T-cell (primary cell): ENCODE measurements around the gene PAX5. TPM values are rescaled to one million over a fixed set of nuclear protein-coding genes. Genes with fewer than 3 reads are reported as not detected.

ENCODE experiments used
- ATAC-seq, 4 experiments: fragments of 200-7000 bp in 3 of 4; fragments of 150-1000 bp in 1 of 4; cut with Tn5 transposase; replicated peaks in 1 of 4; 1 replicate in 3 of 4; 2 replicates in 1 of 4; pipeline ENCODE4 v1.10.0; 2021; ENCODE audit warnings: moderate library complexity in 3 of 4, mild to moderate bottlenecking in 2 of 4, moderate number of reproducible peaks in 1 of 4
- CTCF ChIA-PET, 2 donors: fragments of 300-600 bp; sonication (Branson Sonifier 250); formaldehyde crosslinking; loops; one replicate each; lab custom pipeline; 2022; ENCODE audit warnings: antibody characterized with exemption in 2 of 2; lab: Charles Lee
- POLR2A ChIA-PET, 2 donors: fragments of 300-600 bp; sonication (Branson Sonifier 250); formaldehyde crosslinking; loops; one replicate each; lab custom pipeline; 2022; ENCODE audit warnings: antibody characterized with exemption in 2 of 2; lab: Charles Lee
- DNase-seq, 35 experiments: peaks; one replicate each; pipeline versions ENCODE4 v3.0.0 to v3.0.0-alpha.2; 2013 to 2023
- H3K27ac ChIP-seq: one replicate; pipeline ENCODE4 v1.5.1; 2013; ENCODE audit warnings: low read length
- H3K27me3 ChIP-seq, 2 experiments: replicated peaks in 1 of 2; 1 replicate in 1 of 2; 2 replicates in 1 of 2; pipeline versions ENCODE4 v1.6.1 to v1.7.0; 2013; ENCODE audit warnings: low read length in 1 of 2, mixed read lengths in 1 of 2; ENCODE audit not compliant: control insufficient read depth in 2 of 2, insufficient read depth in 2 of 2; ENCODE audit errors: extremely low read depth in 1 of 2
- H3K36me3 ChIP-seq, 2 donors: 1 replicate in 1 of 2; 2 replicates in 1 of 2; pipeline versions ENCODE4 v1.6.1 to v1.7.0; 2013; ENCODE audit warnings: low read length in 1 of 2; ENCODE audit not compliant: control insufficient read depth in 2 of 2, insufficient read depth in 1 of 2; ENCODE audit errors: extremely low read depth in 1 of 2
- H3K4me1 ChIP-seq, 2 experiments: 1 replicate in 1 of 2; 2 replicates in 1 of 2; pipeline versions ENCODE4 v1.6.1 to v1.7.0; 2013; ENCODE audit warnings: low read length in 2 of 2, mixed read lengths in 1 of 2; ENCODE audit not compliant: insufficient read depth in 2 of 2, control insufficient read depth in 1 of 2; ENCODE audit errors: extremely low read depth in 1 of 2
- H3K4me3 ChIP-seq, 2 donors: 1 replicate in 1 of 2; 2 replicates in 1 of 2; pipeline versions ENCODE4 v1.5.1 to v1.7.0; 2013; ENCODE audit warnings: mild to moderate bottlenecking in 2 of 2, low read length in 1 of 2, moderate library complexity in 1 of 2; ENCODE audit not compliant: control insufficient read depth in 1 of 2; ENCODE audit errors: extremely low read depth in 1 of 2
- H3K9me3 ChIP-seq: 2 replicates; pipeline ENCODE4 v1.7.0; 2013
- H3K27ac Mint-ChIP-seq, 2 donors: one replicate each; pipeline ENCODE4 v1.8.0; 2020 to 2021; ENCODE audit warnings: mild to moderate bottlenecking in 2 of 2, mixed read lengths in 2 of 2
- H3K27me3 Mint-ChIP-seq, 2 donors: one replicate each; pipeline ENCODE4 v1.8.0; 2021 to 2022; ENCODE audit warnings: mixed read lengths in 2 of 2
- H3K36me3 Mint-ChIP-seq: one replicate; pipeline ENCODE4 v1.8.0; 2021; ENCODE audit warnings: mixed read lengths
- H3K4me1 Mint-ChIP-seq, 3 donors: one replicate each; pipeline ENCODE4 v1.8.0; 2020 to 2022; ENCODE audit warnings: mixed read lengths in 3 of 3, mild to moderate bottlenecking in 1 of 3
- H3K4me3 Mint-ChIP-seq, 3 donors: one replicate each; pipeline ENCODE4 v1.8.0; 2020 to 2022; ENCODE audit warnings: mild to moderate bottlenecking in 3 of 3, mixed read lengths in 3 of 3, moderate library complexity in 3 of 3
- H3K9me3 Mint-ChIP-seq, 3 donors: one replicate each; pipeline ENCODE4 v1.8.0; 2020 to 2022; ENCODE audit warnings: mixed read lengths in 3 of 3
- WGBS: methylation state at CpG from one replicate; pipeline ENCODE4 v1.1.5; 2013; ENCODE audit warnings: missing lambda C conversion rate; ENCODE audit not compliant: insufficient coverage; 5-methylcytosine and 5-hydroxymethylcytosine counted together
- total RNA-seq, 35 experiments: library from RNA in 6 of 35; stranded (reverse) in 6 of 35; fragments of 120-200 nt in 1 of 35; gene quantifications; one replicate each; pipeline versions ENCODE4 v1.2.1 to v1.2.4 and lab custom pipeline; 2013 to 2026

PAX5 gene
- total RNA-seq, 5 donors from 2014 or later (not counting 1 experiment from before 2014, with no cell fraction given), result 1.7 to 12.4 (median 4.4) TPM

- H3K4me3 Mint-ChIP-seq, result no peak overlapping the region
- no peaks in the 10 kb centered on the region for H3K4me1 ChIP-seq
- no peaks in the 10 kb centered on the region for H3K36me3 ChIP-seq
- H3K27me3 Mint-ChIP-seq, result peaks cover 0 to 4% of the 10 kb centered on the region in 2 donors
- no peak for ATAC-seq
- H3K9me3 Mint-ChIP-seq, result no peaks in the 10 kb centered on the region
- 68% methylated on average over 5 of the region's 9 CpGs for WGBS
- H3K27ac ChIP-seq, result no peak overlapping the region
- no peak overlapping the region for H3K4me3 ChIP-seq
- H3K9me3 ChIP-seq, result no peaks in the 10 kb centered on the region
- no peak overlapping the region for H3K27ac Mint-ChIP-seq
- CTCF ChIA-PET, result no interaction called here
- no peaks in the 10 kb centered on the region for H3K36me3 Mint-ChIP-seq
- DNase-seq, result no peak
- H3K27me3 ChIP-seq, result peaks cover 0 to 19% of the 10 kb centered on the region in 2 experiments
- POLR2A ChIA-PET, result no interaction called here
- H3K4me1 Mint-ChIP-seq, result no peaks in the 10 kb centered on the region
These were observed 63.8 kb downstream of the PAX5 start for GRCh38 chr9:36970007-36970888.

DNA sequence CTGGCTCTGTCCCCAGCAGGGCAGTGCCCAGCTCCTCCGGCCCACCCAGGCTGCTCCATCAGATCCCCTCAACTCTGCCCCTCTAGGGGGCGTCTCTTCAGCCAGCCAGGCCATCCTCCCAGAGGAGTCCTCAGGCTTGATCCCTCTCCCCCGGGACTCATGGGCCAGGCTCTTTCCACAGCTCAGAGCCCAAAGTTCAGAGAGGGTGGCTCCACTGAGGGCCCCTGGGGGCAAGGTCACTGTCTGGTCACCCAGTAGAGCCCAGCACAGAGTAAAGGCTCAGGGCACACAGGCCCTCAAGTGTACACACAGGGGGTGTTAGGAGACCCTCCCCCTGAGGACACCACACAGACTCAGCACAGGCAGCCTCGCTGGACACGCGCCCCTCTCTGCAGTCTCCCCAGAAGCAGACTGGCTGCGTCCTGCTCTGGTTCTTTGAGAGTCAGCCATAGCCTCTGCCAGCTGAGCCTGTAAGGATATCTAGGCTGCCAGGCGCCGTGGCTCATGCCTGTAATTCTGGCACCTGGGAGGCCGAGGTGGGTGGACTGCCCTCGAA, 64.8 kb downstream of the PAX5 start:
- H3K27me3 Mint-ChIP-seq, result peaks cover 0 to 3% of the 10 kb centered on the region in 2 donors
- no peak overlapping the region for H3K27ac Mint-ChIP-seq
- Histone ChIP-seq H3K27ac (no peak overlapping the region), H3K27me3 (peaks cover 0 to 14% of the 10 kb centered on the region in 2 experiments), H3K4me3 (no peak overlapping the region), H3K9me3 (no peaks in the 10 kb centered on the region), H3K36me3 (no peaks in the 10 kb centered on the region), H3K4me1 (no peaks in the 10 kb centered on the region)
- H3K9me3 Mint-ChIP-seq, result no peaks in the 10 kb centered on the region
- no peaks in the 10 kb centered on the region for H3K36me3 Mint-ChIP-seq
- no peaks in the 10 kb centered on the region for H3K4me1 Mint-ChIP-seq
- no peak for DNase-seq
- WGBS, result 71% methylated on average over 7 of the region's 11 CpGs
- POLR2A ChIA-PET, result no interaction called here
- no peak for ATAC-seq
- H3K4me3 Mint-ChIP-seq, result no peak overlapping the region
- CTCF ChIA-PET, result no interaction called here

- H3K4me3 Mint-ChIP-seq, result no peak overlapping the region
These were observed 65.4 kb downstream of the PAX5 start for GRCh38 chr9:36968574-36969215.

GRCh38 chr9:36967997-36968396, 66.1 kb downstream of the PAX5 start:
- CTCF ChIA-PET, result no interaction called here
- no peak overlapping the region for H3K27ac ChIP-seq

More at GRCh38 chr9:36968574-36969215, 65.4 kb downstream of the PAX5 start:
- Mint-ChIP-seq H3K9me3 (no peaks in the 10 kb centered on the region), H3K27me3 (peaks cover 0 to 5% of the 10 kb centered on the region in 2 donors), H3K36me3 (no peaks in the 10 kb centered on the region), H3K4me1 (no peaks in the 10 kb centered on the region), H3K27ac (no peak overlapping the region)
- Histone ChIP-seq H3K4me3 (no peak overlapping the region), H3K27ac (no peak overlapping the region), H3K4me1 (no peaks in the 10 kb centered on the region), H3K36me3 (no peaks in the 10 kb centered on the region), H3K27me3 (peaks cover 0 to 14% of the 10 kb centered on the region in 2 experiments), H3K9me3 (no peaks in the 10 kb centered on the region)
- ChIA-PET CTCF (no interaction called here), POLR2A (no interaction called here)
- WGBS, result 77% methylated on average over 7 of the region's 7 CpGs
- no peak for ATAC-seq
- no peak for DNase-seq

GRCh38 chr9:36966371-36967097, 67.5 kb downstream of the PAX5 start:
- no peaks in the 10 kb centered on the region for H3K9me3 Mint-ChIP-seq
- H3K27me3 Mint-ChIP-seq, result peaks cover under 1 to 9% of the 10 kb centered on the region in 2 donors
- CTCF ChIA-PET, result no interaction called here
- no peaks in the 10 kb centered on the region for H3K36me3 Mint-ChIP-seq
- H3K27ac Mint-ChIP-seq, result no peak overlapping the region
- peaks cover 0 to 1% of the 10 kb centered on the region in 2 experiments for H3K4me1 ChIP-seq
- H3K4me3 Mint-ChIP-seq, result no peak overlapping the region
- peaks cover 0 to 2% (median under 1%) of the 10 kb centered on the region in 3 donors for H3K4me1 Mint-ChIP-seq
- 83% methylated on average over 12 of the region's 21 CpGs for WGBS
- H3K27me3 ChIP-seq, result peaks cover 0 to 21% of the 10 kb centered on the region in 2 experiments
- H3K9me3 ChIP-seq, result no peaks in the 10 kb centered on the region
- no peak overlapping the region for H3K4me3 ChIP-seq
- no peak overlapping the region for H3K27ac ChIP-seq
- POLR2A ChIA-PET, result no interaction called here
- ATAC-seq (no peak), DNase-seq (no peak)
- H3K36me3 ChIP-seq, result no peaks in the 10 kb centered on the region

More at GRCh38 chr9:36967997-36968396, 66.1 kb downstream of the PAX5 start:
- no peak overlapping the region for H3K4me3 Mint-ChIP-seq
- no peaks in the 10 kb centered on the region for H3K4me1 Mint-ChIP-seq
- H3K27me3 ChIP-seq, result peaks cover 0 to 18% of the 10 kb centered on the region in 2 experiments
- DNase-seq (no peak), ATAC-seq (no peak)
- no peaks in the 10 kb centered on the region for H3K9me3 Mint-ChIP-seq
- peaks cover 0 to 5% of the 10 kb centered on the region in 2 donors for H3K27me3 Mint-ChIP-seq
- H3K4me3 ChIP-seq, result no peak overlapping the region
- no peak overlapping the region for H3K27ac Mint-ChIP-seq
- WGBS, result 70% methylated on average over 5 of the region's 7 CpGs
- POLR2A ChIA-PET, result interaction anchor here in 1 of 2 donors (0.5 kb wide), 1 partner anchor 12 kb away, joined by 5 read pairs; no protein-coding TSS in a partner anchor
- no peaks in the 10 kb centered on the region for H3K9me3 ChIP-seq
- H3K4me1 ChIP-seq, result no peaks in the 10 kb centered on the region
- no peaks in the 10 kb centered on the region for H3K36me3 ChIP-seq
- H3K36me3 Mint-ChIP-seq, result no peaks in the 10 kb centered on the region

- DNase-seq, result no peak
- no peak for ATAC-seq
- Histone ChIP-seq H3K27ac (no peak overlapping the region), H3K4me3 (no peak overlapping the region), H3K36me3 (no peaks in the 10 kb centered on the region), H3K4me1 (peaks cover 0 to 3% of the 10 kb centered on the region in 2 experiments), H3K9me3 (no peaks in the 10 kb centered on the region), H3K27me3 (peaks cover 0 to 31% of the 10 kb centered on the region in 2 experiments)
- Mint-ChIP-seq H3K27me3 (peaks cover 14 to 21% of the 10 kb centered on the region in 2 donors), H3K9me3 (no peaks in the 10 kb centered on the region), H3K36me3 (no peaks in the 10 kb centered on the region), H3K27ac (no peak overlapping the region), H3K4me1 (peaks cover 0 to 5% (median 2%) of the 10 kb centered on the region in 3 donors), H3K4me3 (no peak overlapping the region)
- CTCF ChIA-PET, result no interaction called here
- WGBS, result 90% methylated on average over 5 of the region's 7 CpGs
- POLR2A ChIA-PET, result no interaction called here
These were observed 69.3 kb downstream of the PAX5 start for GRCh38 chr9:36964791-36965190.
